Activated effector memory CD4-positive, alpha-beta T cell treated with anti-CD3 and anti-CD28 coated beads, Interleukin-2, amount 50 U/mL, for 16 hours (primary cell): Measurements from ENCODE around the gene LMNTD2.

Experiments
- DNase-seq: peaks from one replicate; pipeline ENCODE4 v3.0.0-alpha.2; 2020

LMNTD2 gene

DNA sequence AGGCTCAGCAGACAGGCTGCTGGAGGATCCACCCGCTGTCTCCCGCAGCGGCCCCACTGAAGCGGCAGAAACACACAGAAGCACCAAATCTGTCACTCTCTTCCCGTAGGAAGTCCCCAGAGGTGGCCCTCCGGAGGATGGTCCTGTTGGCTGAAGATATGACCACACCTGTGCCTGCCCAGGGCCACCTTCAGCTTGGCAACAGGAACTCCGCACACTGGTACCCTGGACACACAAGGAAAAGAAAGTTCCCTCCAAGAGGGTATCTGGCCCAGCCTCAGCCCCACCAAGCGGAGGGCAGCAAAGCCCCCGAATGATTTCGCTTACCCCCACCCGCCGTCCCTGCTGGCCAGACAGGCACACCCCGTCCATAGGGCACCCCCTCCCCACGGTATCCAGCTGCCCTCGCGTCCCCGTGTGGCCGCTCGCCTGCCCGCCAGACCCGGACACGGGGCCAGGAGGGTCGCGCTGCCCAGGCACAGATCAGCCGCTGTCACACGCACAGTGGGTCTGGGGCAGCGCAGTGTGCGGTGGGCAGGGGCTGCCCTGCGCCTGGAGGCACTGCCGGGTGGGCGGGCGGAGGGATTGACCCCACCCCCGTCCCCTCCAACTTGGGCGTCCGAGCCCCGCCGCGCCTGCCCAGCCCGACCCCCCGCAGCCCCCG lies 7.2 kb upstream of the LMNTD2 start:
- DNase-seq: peak; percentile 69

- DNase-seq: peak; percentile 67
Measured at GRCh38 chr11:567011-567628, 6.6 kb upstream of the LMNTD2 start.

GRCh38 chr11:565921-566509 lies 5.5 kb upstream of the LMNTD2 start:
- no peak for DNase-seq

DNA sequence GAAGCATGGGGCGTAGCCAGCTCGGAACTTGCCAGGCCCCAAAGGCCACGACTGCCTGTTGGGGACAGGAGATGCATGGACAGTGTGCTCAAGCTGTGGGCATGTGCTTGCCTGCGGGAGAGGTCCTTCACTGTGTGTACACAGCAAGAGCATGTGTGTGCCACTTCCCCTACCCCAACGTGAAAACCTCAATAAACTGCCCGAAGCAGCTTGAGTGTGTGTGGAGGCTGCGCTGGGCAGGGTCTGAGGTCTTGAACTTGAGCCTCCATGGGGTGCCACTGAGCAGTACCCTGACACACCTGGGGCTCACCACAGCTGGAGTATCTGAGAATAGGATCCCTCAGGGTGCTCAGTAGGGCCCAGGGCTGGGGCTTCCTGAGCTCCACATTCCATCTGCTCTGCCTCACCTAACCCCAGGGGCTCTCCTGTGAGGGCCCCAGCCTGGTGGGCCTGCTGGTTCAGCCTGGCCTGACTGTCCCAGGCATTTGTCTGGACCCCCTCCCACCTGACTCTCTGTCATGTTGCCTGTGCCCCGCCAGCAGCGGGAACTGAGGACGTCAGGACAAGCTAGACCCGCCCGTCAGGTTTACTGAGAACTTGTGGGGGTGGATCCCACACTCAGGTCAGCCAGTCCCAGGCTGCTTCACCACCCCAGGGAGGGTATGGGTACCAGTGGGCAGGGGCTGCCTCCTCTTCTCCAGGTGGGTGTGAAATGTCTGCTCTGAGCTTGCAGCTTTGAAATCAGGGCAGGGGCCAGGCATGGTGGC lies 3.5 kb upstream of the LMNTD2 start:
- no peak for DNase-seq

GRCh38 chr11:563066-563811 lies 2.7 kb upstream of the LMNTD2 start:
- no peak for DNase-seq

GRCh38 chr11:562046-562645 lies 1.6 kb upstream of the LMNTD2 start:
- no peak for DNase-seq

DNA sequence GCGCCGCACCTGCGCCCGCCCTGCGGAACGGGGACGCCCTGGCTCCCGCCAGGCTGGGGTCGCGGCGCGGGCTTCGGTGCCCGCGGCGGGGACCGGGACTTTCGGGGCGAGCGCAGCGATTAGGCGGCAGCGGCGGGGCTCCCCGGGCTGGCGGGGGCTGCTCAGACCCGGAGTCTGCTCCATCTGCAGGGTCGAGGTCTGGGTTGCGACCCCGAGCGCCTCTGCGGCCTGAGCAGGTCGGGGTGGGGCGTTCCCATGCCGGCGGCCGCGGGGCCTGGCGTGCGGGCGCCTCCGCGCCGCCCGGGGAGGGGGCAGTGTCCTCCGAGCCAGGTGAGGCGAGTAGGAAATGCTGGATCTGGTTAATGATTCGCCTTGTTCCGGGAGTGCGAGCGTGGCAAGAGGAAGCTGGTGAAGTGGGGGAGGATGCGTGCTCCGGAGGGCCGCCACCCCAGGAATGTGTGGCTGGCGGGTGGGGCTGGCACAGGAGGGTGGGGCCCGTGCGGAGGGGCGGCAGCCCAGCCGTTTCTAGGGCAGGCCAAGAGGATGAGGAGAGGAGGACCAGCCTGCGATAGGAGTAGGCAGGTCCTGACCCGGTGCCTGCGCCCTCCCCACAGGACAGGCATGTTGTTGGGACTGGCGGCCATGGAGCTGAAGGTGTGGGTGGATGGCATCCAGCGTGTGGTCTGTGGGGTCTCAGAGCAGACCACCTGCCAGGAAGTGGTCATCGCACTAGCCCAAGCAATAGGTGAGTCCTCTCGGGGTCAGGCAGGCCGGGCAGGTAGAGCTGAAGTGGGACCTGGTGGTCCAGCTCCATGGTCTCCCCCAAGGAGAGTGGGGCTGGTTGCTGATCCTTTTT lies 838 bp upstream of the LMNTD2 start:
- DNase-seq: peak; percentile 73

DNA sequence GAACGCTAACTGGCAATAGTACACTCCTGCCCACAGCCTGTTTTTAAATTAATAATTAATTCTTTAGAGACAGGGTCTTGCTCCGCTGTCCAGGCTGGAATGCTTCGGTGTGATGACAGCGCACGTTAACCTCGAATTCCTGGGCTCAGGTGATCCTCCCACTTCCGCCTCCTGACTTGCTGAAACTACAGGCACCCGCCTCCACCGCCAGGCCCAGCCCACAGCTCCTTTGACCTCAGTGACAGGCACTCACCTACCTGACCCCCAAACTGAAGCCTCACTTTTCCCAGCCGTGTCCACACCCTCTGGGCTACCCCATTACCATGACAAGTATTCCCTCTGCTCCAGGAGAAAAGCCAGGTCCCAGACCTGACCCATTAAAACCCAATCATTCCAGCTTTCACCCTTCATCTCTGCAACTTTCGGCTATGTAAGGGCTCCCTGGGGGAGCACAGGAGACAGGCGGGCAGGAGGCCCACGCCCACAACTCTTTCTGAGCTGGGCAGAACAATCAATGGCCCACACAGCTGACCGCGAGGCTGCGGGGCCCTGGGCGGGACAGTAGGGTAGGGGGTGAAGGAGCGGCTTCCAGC lies 730 bp downstream of the LMNTD2 start:
- DNase-seq: no peak

DNA sequence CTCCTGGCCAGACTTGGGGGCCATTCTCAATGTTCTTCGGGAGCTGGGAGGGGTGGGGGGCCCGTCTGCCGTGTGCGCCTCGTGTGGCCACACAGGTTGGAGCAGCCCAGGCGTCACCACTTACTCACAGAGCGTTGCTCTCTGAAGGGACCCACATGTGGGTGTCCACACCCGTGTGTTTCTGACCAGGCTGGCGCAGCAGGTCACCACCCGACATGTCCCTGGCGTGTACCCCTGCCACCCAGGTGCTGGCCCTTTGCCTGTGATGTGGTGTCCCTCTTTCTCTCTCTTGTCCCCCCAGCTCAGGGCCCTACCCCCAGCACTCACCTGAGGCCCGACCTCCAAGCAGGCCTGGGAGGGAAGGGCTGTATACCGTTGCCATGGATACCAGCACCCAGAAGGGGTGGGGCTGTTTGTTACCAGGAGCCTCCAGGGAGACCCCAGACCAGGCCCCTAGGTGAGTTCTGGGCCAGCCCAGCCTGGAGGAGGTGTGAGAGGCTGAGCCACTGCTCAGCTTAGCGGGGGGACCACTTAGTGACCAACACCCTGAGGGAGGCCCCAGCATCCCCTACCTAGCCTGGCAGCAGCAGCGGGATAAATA lies 1.4 kb downstream of the LMNTD2 start:
- no peak for DNase-seq

DNA sequence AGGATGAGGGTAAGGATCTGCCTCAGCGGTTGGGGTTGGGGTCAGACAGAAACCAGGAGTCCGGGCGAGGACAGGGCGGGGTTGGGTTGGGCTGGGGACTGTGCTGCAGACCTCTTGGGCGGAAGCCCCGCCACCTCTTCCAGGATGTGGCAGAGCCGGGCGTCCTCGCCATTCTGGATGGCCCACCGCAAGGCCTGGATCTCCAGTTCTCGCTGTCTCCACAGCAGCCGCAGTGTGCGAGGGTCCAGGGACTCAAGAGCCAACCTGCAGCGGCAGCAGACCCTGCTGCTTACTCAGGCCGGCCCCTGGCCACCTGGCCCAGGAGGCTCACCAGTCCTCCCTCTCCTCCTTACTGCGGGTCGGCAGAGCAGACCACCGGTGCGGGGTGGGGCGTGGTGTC lies 2.0 kb downstream of the LMNTD2 start:
- DNase-seq: no peak

- no peak for DNase-seq
Measured at GRCh38 chr11:557328-558132, 3.0 kb downstream of the LMNTD2 start.

DNA sequence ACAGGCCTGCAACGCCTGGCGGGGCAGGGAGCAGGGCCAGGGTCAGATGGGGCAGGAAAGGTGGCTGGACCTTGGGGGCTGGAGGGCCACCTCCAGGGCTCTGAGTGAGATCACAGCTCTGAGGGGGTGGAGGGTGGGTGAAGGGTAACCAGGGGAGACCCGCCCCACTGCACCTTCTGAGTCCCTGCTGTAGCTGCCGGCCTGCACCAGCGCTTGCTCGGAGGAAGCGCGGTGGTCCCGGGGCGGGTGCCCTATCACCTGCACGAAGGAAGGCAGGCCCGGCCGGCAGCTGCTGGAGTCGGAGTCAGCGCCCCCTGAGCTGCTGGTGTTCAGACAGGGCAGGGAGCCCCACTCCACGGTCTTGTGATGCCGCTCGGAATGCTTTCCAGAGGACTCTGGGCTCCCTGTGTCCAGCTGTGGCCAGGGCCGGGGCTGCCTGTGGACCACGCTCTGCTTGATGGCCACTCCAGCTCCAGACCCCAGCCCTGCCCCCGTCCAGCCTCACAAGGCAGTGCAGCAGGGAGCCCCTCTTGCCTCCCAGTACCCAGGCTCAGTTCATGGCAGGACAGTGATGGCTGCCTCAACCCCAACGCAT lies 3.8 kb downstream of the LMNTD2 start:
- DNase-seq: no peak

- DNase-seq: no peak
Measured at GRCh38 chr11:555780-556661, 4.5 kb downstream of the LMNTD2 start.

GRCh38 chr11:555227-555779 lies 5.2 kb downstream of the LMNTD2 start:
- no peak for DNase-seq

GRCh38 chr11:554428-555226 lies 5.9 kb downstream of the LMNTD2 start:
- peak; percentile 91 for DNase-seq

DNA sequence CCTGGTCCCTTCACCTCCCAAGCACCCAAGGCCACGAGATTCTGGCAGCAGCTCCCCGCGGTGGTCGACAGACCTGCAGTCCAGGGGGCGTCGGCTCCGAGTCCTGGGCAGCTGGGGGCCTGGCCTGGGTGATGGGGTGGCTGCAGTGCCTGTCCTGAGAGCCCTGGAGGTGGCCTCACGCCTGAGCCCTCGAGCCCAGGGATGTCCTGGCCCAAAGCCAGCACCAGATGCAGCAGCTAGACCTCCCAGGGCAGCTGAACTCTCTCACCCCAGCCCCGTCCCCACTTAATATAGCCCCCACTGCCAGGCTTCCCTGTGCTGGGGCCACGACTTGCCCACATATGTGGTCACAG lies 6.6 kb downstream of the LMNTD2 start:
- no peak for DNase-seq
